CD4-positive, alpha-beta T cell treated with Interleukin-6 for 4 hours (primary cell): ENCODE results near the gene GHR.

Experiments
- DNase-seq: peaks from one replicate; pipeline ENCODE4 v3.0.0-alpha.2; 2020; ENCODE audit warnings: mixed read lengths

GHR gene

GRCh38 chr5:42745426-42745825 is 322.2 kb downstream of the GHR start:
- no peak for DNase-seq

GRCh38 chr5:42745856-42746255 is 322.6 kb downstream of the GHR start:
- no peak for DNase-seq

GRCh38 chr5:42749020-42749419 is 325.8 kb downstream of the GHR start:
- no peak for DNase-seq

DNA sequence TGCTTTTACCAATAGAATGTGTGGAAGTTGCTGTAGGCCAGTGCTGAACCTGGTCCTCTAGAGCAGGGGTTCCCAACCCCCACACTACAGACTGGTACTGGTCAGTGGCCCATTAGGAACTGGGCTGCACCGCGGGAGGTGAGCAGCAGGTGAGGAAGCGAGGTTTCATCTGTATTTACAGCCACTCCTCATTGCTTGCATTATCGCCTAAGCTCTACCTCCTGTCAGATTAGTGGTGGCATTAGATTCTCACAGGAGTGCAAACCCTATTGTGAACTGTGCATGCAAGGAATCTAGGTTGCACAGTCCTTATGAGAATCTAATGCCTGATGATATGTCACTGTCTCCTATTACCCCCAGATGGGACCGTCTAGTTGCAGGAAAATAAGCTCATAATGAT is 327.3 kb downstream of the GHR start:
- DNase-seq = no peak

DNA sequence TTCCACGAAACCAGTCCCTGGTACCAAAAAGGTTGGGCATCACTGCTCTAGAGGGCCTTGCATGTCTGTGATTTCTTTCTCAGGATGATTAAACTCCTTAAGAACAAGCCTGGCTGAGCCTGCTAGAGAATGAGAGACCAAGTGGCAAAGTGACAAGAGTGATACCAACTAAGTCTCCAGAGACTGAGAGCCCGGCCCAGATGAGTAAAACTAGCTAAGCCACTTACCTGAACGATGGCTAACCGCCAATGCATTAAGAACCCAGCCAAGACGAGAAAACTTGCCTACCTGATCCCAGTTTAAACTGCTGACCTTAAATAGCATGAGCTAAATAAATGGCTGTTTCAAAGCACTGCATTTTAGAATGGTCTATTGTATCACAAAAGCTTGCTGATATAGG is 327.8 kb downstream of the GHR start:
- no peak for DNase-seq

GRCh38 chr5:42753099-42753498 is 329.9 kb downstream of the GHR start:
- no peak for DNase-seq

- peak; percentile 53 for DNase-seq
These were observed 333.7 kb downstream of the GHR start, which contains the start of gene CCDC152 for GRCh38 chr5:42756606-42757601. CCDC152 (plus strand) TSS chr5:42756818; CDS start chr5:42759122, 2,304 bp downstream.

DNA sequence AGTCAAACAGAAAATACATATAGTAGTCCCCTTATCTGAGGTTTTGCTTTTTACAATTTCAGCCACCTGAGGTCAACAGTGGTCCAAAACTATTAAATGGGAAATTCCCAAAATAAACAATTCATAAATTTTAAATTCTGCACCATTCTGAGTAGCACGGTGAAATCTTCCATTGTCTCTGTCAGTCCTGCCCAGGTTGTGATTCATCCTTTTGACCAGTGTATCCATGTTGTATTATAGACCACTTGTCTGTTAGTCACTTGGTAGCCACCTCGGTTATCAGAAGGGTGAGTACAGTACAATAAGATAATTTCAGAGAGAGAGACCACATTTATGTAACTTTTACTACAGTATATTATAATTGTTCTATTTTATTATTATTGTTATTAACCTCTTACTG is 336.2 kb downstream of the GHR start:
- DNase-seq = no peak

- no peak for DNase-seq
These were observed 337.2 kb downstream of the GHR start for GRCh38 chr5:42760426-42760825.

- no peak for DNase-seq
These were observed 338.6 kb downstream of the GHR start for GRCh38 chr5:42761791-42762190.

GRCh38 chr5:42767491-42768105 is 344.4 kb downstream of the GHR start:
- no peak for DNase-seq

GRCh38 chr5:42768106-42768504 is 344.9 kb downstream of the GHR start:
- DNase-seq = no peak

DNA sequence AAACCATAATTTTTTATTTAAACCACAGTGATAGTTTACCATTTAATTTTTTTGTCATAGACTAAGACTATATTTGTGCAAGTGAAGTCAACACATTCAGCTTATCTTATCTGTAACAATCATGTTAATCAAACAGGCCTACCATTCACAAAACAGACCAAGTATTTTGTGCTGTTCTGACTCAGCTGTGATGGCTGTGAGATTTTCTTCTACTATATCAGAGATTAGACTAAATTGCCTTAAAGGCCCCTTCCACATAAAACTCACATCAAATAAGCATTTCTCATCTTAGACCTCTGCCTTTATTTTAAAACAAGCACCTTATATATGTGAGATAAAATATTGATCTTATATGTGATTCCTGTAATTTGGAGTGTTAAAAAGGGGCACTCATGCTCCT is 346.8 kb downstream of the GHR start:
- DNase-seq = no peak
